GM12874 (cell line): ENCODE data around the gene GPN1.

Experiments used
- CTCF ChIP-seq: IDR thresholded peaks from 2 replicates; pipeline ENCODE4 v1.5.1; 2011; ENCODE audit warnings: low read depth, mild to moderate bottlenecking, control low read depth, low read length, moderate library complexity; ENCODE audit not compliant: insufficient read depth

GPN1 gene

GRCh38 chr2:27653397-27653796 lies 24.5 kb downstream of the GPN1 start:
- TF ChIP-seq CTCF, result no peak

- no peak for TF ChIP-seq CTCF
Measured at GRCh38 chr2:27655155-27655951, 26.5 kb downstream of the GPN1 start.

GRCh38 chr2:27661371-27661770 lies 32.5 kb downstream of the GPN1 start:
- TF ChIP-seq CTCF, result no peak

GRCh38 chr2:27663285-27664153 lies 34.7 kb downstream of the GPN1 start, which contains the start of the genes SLC4A1AP and SUPT7L:
Gene SLC4A1AP (plus strand): TSS chr2:27663889. CDS start chr2:27663915, 26 bp downstream.
Gene SUPT7L (minus strand): TSS chr2:27663614. CDS start chr2:27662192, 1,422 bp downstream.
- no peak for TF ChIP-seq CTCF

- no peak for TF ChIP-seq CTCF
Measured at GRCh38 chr2:27664154-27664574, 35.3 kb downstream of the GPN1 start.

GRCh38 chr2:27664622-27665363 lies 35.9 kb downstream of the GPN1 start:
- TF ChIP-seq CTCF, result no peak
